Hematopoietic multipotent progenitor cell treated with erythropoietin and hydrocortisone succinate and interleukin-3 and kit ligand, for 6 days (in vitro differentiated cells): Measurements from ENCODE around the gene SORBS2.

Experiments used
- DNase-seq: peaks from one replicate; pipeline ENCODE4 v3.0.0-alpha.2; 2015

Gene SORBS2

DNA sequence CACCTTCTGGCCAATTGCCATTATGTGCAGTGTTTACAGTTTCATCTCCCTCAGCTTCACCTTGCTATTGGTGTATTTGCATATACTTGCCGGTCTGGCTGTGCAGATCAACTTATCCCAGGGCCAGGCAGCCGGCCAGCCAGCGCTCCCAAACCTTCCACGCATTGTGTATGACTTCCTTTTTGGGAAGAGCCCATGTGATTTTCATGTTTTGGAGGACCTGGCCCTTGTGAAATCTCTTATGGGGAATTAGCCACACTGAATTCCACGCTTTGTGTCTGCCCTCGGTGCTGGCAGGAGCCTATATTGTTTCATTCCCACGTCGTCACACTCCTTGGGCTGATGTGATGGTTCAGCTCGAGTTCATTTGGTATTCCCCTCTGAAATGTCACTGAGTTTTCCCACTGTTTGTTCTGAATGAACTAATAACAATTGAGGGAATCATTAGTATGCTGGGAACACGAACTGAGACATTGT is 270.7 kb downstream of the SORBS2 start:
- DNase-seq: no peak

- DNase-seq: no peak
These were observed 271.4 kb downstream of the SORBS2 start for GRCh38 chr4:185540487-185541120.

DNA sequence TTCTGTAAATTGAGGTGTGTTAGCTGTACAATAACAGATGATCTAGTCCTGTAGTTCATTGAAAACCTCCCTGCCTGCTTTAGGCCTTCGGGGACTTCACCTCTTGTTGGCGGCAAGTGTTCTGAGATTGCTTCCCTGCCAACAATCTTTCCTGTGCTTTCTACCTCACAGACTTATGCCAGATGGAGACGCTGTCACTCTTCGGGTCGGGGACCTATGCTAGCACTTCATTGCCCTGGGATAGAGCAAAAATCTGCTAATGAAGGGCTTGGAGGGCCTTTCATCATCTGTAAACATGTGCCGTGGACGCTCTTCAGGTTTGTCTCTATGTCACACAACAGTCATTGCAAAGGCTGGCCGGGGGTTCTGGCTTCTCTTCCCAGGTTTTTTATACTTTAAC is 272.0 kb downstream of the SORBS2 start:
- DNase-seq: no peak

DNA sequence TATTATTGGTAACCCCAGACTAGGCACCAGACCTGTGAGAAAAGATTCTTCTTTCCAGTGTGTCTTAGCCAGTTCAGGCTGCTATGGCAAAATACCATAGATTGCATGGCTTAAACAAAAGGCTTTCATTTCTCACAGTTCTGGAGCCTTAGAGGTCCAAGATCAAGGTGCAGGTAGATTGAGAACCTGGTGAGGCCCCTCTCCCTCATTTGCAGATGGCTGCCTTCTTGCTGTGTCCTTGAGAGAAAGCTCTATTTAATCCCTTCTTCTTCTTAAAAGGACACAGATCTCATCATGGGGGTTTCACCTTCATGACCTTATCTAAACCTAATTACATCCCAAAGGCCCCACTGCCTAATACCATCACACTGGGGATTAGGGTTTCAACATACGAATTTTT is 273.2 kb downstream of the SORBS2 start:
- DNase-seq: no peak

- DNase-seq: no peak
These were observed 275.6 kb downstream of the SORBS2 start for GRCh38 chr4:185536411-185536709.

DNA sequence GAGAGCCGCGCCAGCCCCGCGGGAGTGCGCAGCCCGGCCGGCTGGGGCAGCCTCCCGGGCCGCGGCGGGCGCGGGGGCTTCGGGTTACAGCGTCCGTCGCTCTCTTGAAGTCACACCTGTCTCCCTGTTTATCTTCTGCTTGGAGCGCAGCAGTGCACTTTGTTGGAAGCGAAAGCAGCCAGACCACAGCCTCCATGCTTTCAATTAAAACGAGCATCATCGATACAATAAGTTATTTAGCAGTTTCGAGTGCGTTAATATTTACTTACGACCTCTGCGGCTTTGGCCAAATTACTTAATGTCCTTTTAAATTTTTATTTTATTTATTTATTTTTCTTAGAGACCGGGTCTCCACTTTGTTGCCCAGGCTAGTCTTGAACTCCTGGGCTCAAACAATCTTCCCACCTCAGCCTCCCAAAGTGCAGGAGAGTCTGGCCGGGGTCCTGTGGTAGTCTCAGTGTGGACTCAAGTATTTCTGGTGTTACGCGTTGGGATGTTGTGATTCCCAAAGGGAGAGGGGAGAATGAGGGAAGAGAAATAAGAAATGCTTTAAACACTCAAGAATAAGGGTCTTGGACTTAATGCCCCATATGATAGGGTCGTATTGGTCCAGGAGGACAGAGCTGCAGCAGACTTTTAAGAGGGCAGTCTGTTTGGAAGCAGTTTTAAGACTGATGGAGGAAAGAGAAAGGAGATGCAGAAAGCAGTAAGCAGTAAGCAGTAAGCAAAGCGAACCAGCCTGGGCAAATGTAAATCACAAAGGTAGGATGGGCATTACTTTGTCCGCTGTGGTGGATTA is 276.2 kb downstream of the SORBS2 start:
- no peak for DNase-seq
